ENCODE measurements around the gene CYP26B1.
"Not testable (repeated sequence)": the region's sequence is repeated elsewhere in the genome, so short reads cannot be mapped to it uniquely, and the experiment has no call there.

The CYP26B1 gene

DNA sequence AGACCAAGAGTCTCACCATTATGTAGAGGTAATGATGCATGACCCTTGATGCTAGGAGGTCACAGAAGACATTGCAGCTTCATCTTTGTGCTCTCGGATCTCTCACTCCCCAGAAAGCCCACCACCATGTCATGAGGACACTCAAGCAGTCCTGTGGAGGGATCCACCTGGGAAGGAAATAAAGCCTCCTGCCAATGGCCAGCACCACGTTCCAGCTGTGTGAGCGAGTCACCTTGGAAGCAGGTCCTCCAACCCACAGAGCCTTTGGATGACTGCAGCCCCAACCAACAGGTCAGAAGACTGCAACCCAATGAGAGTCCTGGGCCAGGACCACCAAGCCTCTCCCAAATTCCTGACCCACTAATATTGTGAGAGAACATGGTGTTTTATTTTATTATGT is 38.4 kb downstream of the CYP26B1 start:
- no peak for DNase-seq (ENCODE audit: low read depth)

DNA sequence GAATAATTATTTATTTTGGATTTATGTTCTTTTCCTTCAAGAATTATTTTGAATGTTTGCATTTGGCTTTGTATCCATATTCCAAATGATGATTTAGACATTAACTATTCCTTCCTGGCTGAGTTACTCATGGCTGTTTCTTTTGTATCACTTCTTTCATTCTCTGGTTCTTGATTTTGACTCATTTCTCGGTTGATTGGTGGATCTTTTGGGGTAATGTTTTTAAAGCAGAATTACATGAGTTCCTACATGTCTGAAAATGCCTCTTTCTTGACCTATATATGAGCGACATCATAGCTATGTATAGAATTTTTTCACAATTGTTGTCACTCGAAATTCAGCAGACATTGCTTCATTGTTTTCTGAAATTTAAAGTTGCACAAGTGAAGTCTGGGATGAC is 39.5 kb downstream of the CYP26B1 start:
- peak; percentile 14 for DNase-seq (ENCODE audit: low read depth)

DNA sequence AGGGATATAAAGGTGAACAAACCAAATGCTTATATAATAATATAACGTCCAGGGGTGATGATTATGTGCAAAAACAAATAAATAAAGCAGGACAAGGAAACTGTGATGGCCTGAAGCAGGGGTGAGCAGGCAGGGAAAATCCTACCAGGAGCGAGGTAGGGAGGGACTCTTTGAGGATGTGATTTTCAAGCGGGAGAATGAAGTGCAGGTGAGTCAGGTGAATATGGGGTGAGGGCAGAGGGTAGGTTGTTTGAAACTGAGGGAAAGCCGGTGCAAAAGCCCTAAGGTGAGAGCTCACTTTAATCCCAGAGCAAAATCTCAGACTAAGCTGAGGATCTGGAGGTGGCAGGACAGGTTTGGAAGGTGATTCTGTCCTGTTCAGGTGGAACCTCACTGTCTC is 40.7 kb downstream of the CYP26B1 start:
- no peak for DNase-seq (ENCODE audit: low read depth)

DNA sequence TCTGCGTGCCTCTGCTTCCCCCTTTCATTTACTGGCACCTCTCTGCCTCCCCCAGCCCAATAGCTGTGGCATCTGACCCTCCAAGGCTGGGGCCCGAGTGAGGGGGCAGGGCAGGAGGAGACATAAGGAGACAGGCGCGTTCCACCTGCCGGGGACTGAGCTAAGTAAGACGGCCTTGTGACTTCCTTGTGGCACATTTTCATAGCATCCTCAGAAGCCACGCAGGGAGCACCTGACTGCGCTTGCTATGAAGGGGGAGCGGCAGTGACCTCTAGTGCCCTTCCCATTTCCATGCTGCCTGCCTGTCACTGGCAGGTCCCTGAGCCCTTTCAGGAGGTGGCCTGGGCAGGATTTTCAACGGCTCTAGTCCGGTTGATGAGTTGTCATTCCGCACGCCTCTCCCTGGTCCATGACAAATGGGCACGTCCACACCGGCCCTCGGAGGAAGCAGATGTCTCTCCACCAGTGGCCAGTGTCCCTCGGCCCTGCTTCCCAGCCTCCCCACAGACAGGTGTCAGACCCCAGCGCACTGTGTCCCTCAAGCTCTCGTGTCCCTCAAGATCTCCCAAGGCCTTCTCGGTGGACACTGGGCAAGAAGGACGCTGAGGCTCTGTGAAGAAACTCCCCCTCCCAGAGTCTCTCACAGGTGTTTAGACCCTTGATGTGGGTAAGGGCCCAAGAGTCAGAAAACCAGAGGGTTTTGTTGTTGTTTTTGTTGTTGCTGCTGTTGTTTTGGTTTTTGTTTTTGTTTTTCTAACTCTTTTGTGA is 42.7 kb downstream of the CYP26B1 start:
- DNase-seq (ENCODE audit: low read depth) = no peak

DNA sequence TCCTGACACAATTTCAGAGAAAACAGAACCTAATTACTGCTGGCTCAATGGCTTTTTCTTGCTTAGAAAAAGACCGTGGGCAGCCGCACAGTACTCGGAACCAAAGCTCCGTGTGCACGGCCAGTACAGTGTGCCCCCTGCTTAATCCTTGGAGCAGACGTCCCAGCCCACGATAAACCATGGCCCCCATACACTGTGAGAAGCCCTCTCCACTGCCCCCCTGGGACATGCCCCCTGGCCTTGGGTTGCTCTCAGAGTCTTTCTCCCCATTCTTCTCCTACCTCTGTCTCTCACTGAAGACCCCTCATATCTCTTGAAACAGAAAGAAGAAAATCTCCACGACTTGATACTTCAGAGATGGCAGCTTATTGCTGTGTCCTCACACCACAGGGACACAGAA is 44.0 kb downstream of the CYP26B1 start:
- DNase-seq (ENCODE audit: low read depth) = no peak

DNA sequence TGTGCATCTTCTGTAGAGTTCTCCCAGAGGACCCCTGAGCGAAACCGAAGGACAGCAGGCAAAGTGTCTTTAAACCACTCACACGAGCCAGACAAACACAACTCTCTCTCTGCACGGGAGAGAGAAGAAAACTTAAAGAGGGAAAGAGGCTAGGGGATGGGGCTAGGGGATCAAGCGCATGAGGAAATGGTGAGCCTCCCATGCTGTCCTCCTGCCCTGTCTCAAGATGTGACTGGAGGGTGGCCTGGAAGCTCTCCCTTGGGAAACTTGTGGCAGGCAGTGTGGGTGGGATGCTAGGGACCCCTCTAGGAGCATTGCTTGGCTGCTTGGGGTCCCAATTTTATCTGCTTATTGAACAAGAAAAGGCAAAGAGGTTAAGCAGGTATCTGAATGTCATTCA is 44.5 kb downstream of the CYP26B1 start:
- no peak for DNase-seq (ENCODE audit: low read depth)

DNA sequence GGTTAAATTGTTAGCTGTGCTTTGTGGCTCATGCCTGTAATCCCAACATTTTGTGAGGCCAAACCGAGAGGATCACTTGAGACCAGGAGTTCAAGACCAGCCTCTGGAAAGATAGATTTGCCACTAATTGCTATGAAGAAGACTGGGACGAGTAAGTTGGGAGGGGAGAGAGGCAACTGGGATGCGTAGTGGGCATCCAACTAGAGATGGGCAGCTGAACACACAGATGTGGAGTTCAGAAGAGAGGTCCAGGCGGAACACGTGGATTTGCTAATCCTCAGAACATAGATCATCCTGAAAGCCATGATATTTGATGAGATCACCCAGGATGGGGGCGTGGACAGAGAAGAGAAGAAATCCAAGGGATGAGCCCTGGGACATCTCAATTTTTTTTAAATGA is 48.7 kb downstream of the CYP26B1 start:
- DNase-seq (ENCODE audit: low read depth) = no peak

DNA sequence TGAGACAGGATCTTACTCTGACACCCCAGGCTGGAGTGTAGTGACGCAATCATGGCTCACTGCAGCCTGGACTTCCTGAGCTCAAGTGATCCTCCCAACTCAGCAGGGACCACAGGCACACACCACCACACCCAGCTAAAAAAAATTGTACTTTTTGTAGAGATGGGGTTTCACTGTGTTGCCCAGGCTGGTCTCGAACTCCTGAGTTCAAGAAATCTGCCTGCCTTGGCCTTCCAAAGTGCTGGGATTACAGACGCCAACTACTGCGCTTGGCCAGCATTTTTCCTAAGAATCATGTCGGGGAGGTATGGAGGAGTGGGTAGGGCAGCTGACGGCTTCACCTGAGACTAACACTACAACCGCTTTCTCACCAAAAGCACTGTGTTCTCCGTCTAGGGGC is 50.4 kb downstream of the CYP26B1 start:
- DNase-seq (ENCODE audit: low read depth) = no peak

DNA sequence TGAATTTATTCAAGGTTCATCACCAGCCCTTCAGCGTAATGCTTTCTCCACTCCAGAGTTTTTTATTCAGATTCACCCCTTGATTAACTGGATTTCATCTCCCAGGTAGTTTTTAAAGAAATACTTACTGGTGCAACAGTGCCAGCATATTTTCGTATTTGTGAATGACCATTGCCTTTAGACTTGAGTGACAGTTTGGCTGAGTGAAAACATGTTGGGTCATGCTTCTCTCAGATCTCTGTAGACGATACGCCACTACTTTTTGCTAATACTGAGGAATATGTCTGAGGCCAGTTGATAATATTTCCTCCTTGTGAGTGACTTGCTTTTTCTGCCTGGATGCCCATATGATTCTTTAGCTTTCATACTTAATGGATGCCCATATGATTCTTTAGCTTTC is 51.5 kb downstream of the CYP26B1 start:
- DNase-seq (ENCODE audit: low read depth) = no peak

DNA sequence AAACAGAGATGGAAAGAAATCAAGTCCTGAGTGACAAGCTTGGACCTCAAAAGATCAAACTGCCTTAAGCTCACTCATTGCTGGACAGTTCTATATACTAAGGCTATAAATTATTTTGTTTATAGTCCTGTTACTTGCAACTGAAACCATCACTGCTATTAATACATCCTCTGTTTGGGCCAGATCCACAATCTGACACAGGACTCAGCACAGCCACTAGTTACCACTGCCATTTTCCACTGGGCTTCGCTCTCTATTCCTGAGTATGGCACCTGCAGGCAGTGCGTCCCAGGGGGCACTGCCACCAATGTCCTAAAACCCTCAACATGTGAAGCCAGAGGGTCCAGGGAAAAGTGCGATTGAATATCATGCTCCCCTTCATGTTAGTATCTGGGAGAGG is 52.3 kb downstream of the CYP26B1 start:
- DNase-seq (ENCODE audit: low read depth) = no peak

DNA sequence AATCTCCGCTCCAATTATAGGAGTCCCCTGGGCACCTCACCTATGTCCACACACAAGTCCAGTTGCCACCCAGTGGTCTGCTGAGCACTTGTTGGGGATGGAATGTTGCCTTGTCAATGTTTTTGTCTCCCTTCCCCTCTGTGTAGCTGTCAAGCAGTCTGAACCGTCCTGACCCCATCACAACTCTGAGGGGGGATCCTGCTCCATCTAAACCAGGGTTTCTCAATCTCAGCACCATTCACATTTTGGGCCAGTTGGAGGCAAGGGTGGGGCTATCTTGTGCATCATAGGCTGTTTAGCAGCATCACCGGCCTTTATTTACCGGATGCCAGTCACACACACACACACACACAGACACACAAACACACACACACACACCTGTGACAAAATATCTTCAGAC is 53.0 kb downstream of the CYP26B1 start:
- DNase-seq (ENCODE audit: low read depth) = no peak

DNA sequence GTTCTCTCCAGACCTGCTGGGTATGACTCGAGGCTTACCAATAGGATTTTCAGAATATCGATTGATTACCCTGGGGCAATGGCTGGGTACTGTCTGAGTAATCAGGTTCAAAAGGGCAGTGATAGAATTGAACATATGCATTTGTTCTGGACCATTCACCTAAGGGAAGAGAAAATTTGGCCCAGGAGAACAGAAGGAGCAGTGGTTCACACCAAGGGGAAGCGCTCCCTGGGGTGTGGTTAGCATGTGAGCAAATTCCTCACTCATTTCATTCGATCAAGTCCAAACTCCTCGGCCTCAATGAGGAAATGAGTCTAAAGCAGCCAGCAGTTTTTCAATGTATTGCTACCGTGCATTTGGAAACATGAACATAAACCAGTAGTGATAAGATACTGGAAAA is 55.6 kb downstream of the CYP26B1 start:
- DNase-seq (ENCODE audit: low read depth) = no peak

DNA sequence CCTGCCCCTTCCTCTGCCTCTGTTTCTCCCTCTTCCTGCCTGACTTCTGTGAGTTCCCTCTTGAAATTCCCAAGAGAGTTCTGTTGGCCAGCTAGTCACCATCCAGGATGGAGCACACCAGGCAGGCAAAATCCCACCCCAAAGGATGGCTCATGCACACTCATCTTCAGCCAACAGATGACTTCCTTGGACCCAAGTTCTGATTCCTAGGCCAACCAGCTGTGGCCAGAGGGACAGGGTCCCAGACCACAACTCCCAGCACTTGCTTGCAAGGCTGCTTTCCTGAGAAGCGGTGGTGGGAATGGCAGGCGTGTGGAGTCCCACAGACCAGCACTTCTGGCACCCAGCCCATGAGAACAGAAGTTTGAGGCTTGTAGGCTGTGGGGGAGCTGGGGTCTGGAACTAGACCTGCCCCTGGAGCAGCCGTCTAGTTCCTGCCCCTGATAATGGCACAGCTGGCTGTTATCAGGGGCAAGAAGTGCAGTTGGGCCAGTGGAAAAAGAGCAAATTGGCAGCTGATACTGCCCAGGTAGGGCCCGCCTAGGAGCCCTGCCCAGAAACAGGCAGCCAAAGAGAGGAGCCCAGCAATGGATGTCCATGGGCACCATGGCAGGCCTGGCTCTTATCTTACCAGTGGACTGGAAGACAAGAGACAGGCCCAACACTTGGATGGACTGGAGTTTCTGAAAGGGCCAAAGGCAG is 56.7 kb downstream of the CYP26B1 start:
- DNase-seq (ENCODE audit: low read depth) = no peak

DNA sequence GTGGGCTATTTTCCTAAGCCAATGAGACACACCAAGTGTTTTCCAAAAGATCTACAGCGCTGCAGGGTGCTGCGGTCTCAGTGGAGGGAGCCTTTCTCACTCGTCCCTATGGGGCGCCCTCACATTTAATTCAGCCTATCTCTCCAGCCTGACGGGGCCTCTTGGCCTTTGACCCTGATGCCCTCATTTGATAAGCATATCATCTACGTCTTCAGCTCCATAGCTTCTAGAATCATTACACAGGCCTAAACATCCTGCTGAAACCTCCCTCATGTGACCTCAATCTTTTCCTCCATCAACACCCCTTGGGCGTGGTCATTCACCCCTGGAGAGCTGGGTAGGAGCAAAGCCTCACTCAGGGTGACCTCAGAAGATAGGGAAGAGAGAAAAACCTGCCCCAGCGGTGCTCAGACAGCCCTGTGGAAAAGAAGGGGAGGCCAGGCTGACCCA is 57.4 kb downstream of the CYP26B1 start:
- no peak for DNase-seq (ENCODE audit: low read depth)

DNA sequence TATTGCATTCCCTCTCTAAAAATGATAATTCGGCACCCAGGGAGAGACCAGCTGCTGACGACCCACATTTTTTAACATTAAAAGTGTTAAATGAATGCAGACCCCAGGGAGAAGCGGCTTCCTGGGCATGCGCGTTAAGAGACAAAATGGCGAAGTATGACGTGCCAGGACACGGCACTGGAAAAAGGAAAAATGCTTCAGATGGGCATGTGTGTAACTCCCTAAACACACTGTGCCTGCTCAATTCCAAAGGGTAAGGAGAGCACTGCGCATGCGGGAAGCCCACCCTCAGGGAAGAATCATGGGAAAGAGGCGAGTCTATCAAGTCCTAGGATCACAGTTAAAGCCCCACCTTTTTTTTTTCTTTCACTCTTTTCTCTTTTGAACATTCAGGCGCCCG is 58.1 kb downstream of the CYP26B1 start:
- DNase-seq (ENCODE audit: low read depth) = no peak

DNA sequence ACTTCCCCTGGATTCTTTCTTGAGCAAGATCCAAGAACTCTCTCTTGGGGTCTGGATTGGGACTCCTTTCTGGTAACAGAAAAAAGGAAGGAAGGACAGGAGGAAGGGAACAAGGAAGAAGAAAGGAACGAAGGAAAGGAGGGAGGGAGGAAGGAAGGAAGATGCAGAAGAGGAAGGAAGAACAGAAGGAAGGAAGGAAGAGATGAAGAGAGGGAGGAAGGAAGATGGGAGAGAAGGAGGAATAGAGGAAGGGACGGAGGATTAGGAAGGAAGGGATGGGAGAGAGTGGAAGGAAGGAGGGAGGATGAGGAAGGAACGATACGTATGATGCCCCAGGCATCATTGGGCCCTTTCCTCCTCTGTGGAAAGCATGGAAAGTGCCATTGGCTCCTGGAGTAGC is 58.6 kb downstream of the CYP26B1 start:
- DNase-seq (ENCODE audit: low read depth) = no peak

DNA sequence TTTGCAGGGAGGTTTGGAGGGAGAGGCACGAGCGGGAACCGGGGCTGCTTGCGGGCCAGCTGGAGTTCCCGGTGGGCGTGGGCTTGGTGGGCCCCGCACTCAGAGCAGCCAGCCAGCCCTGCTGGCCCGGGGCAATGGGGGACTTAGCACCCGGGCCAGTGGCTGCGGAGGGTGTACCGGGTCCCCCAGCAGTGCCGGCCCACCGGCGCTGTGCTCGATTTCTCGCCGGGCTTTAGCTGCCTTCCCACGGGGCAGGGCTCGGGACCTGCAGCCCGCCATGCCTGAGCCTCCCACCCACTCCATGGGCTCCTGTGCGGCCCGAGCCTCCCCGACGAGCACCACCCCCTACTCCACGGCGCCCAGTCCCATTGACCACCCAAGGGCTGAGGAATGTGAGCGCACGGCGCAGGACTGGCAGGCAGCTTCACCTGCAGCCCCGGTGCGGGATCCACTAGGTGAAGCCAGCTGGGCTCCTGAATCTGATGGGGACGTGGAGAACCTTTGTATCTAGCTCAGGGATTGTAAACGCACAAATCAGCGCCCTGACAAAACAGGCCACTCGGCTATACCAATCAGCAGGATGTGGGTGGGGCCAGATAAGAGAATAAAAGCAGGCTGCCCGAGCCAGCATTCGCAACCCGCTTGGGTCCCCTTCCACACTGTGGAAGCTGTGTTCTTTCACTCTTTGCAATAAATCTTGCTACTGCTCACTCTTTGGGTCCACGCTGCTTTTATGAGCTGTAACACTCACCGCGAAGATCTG is 60.6 kb downstream of the CYP26B1 start:
- not testable (repeated sequence) for DNase-seq (ENCODE audit: low read depth)

DNA sequence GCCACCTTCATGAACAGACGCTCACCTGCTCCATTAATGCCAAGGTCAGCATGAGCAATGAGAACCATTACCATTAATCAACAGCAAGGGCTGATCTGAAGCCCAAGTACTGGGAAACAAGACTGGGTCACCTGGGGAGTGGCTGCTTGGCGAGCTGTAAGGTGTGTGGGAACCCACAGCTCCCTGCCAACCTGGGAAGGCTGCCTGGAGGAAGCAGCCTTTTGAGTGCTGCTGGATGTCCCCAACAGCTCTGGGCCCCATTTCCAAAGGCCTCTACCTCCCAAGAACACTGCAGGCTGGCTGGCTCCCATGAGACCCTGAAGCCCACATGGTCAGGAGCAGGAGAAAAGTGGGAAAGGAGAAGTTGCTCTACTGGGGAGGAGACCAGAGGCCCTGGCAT is 62.1 kb downstream of the CYP26B1 start:
- no peak for DNase-seq (ENCODE audit: low read depth)

DNA sequence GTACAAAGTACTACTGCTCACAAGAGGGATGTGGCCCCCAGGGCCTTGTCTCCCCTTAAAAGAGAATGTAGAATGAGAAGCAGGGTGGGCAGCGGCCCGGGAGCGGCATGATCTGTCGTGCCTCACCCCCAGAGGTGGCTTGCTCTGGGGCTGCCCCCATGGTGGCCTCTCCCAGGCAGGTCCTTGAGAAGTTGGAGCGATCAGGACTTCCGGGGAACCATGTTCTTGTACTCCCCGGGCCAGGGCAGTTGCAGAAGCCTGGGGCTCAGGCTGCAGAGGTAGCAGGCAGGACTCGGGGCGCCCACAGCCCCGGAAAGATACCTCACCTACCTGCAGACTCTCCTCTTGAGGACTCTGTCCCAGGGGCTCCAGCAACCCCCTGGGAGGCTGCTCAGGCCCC is 62.6 kb downstream of the CYP26B1 start:
- no peak for DNase-seq (ENCODE audit: low read depth)

DNA sequence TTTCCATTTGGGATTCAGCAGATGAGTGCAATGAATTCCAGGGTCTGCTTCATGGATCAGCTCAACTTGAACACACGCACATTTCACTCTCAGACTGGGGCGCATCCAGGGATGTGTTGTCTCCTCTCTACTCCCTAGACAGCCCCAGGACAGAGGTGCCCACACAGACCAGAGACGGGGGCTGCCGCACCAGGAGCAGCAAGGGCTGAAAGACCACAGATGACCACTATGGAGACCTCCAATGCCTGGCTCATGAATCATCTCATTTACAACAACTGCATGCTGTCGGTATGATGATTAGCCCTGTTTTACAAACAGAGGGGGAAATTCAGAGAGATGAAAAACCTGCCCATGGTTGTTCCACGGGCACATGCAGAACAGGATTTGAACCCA is 63.1 kb downstream of the CYP26B1 start:
- DNase-seq (ENCODE audit: low read depth) = peak; percentile 29

DNA sequence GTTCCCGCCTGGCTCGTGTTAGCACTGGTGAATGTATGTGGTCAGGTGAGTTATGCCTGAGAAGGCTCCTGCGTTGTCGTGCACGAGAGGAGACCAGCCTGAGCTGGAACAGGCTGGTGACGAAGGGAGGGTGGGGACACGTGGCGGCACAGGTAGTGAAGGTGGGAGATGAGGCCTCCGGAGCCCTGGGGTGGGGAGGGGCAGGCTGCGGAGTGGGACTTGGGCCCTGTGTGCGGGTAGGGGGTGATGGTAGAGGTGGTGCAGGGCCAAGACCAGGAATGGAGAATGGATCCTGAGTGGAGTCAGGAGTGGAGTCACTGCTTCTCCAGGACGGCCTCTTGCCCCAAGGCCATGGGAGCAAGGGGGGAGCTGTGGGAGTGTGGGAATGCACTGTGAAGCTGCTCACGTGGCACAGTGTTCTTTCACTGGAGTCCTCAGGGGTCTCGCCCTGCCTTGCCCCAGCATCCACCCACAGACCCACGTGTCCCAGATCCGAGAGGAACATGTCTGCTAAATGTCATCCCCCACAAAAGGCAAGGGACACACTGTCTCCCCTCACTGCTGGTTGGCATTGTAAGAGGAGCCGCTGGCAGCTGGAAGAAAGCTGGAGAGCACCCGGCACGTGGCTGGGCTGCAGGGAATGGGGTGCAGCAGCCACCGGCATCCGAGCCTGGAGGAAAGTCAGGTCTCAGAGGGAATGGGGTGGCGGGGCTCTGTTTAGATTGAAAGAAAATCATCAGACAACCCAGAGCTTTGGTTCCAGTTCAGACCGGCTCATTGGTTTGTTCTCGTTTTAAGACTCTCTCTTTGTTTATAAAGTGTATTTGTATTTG is 63.7 kb downstream of the CYP26B1 start:
- peak; percentile 16 for DNase-seq (ENCODE audit: low read depth)

DNA sequence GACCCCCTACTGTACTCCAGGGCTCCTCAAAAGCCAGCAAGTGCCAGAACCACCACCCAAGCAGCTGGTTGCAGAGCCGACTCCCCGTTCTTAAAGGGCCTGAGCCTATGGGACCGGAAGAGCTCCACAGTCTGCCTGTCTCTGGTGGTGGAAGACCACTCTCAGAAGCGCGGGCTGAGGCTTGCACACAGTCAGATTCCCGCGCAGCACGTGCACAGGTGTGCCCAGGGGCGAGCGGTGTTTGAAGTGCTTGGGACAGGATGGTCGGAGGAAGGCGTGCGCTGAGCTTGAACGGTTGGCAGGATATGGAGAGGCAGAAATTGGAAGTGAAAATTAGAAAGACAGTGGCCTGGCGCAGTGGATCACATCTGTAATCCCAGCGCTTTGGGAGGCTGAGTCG is 64.8 kb downstream of the CYP26B1 start:
- no peak for DNase-seq (ENCODE audit: low read depth)

All from EH (cell line).